Measurements from ENCODE around the gene PTPMT1.
"Not testable (repeated sequence)": the region's sequence is repeated elsewhere in the genome, so short reads cannot be mapped to it uniquely, and the experiment has no call there.

PTPMT1 gene

DNA sequence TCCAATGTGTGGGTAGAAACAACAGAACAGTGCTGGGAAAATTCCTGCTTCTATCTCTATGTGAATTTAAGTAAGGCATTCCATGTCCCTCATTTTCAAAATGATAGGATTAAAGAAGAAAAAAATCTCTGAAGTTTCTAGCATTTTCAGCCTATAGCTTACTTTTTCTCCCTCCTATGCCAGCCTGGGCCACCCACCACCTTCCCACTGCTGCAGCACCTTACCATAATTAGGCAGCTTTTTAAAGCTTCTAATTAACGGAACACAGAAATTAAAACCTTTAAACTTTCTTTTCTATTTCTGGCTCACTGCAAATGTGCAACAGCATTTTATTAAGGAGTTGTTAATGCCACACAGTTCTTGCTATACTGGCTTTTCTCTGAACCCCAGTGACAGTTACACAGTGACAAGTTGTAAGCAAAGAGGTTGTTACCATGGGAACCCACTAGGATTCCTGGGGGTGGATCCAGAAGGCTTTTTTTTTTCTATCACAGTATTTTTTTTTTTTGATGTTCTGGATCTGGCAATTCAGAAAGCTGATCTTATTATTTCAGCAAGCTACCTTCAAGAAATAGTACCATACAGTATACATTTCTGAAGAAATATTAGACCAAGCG is 32.7 kb upstream of the PTPMT1 start:
- peak overlapping the region; percentile 12 to 31 for H3K27ac Mint-ChIP-seq
- H3K4me3 Mint-ChIP-seq: peak overlapping the region in 1 of 2 donors; percentile 37

GRCh38 chr11:47533690-47534151 is 31.7 kb upstream of the PTPMT1 start:
- Mint-ChIP-seq H3K27me3 (no peaks in the 10 kb centered on the region), H3K4me1 (ENCODE audit: low read depth in 2 of 2) (peaks cover 37 to 46% of the 10 kb centered on the region in 2 donors), H3K4me3 (peak overlapping the region in 1 of 2 donors; percentile 10), H3K36me3 (ENCODE audit: insufficient read depth) (peaks cover 44% of the 10 kb centered on the region), H3K27ac (no peak overlapping the region), H3K9me3 (no peaks in the 10 kb centered on the region)
- no peak for ATAC-seq (replicated peaks)
- no peak for DNase-seq

More for the DNA sequence above, 32.7 kb upstream of the PTPMT1 start:
- peaks cover 34 to 44% of the 10 kb centered on the region in 2 donors for H3K4me1 Mint-ChIP-seq (ENCODE audit: low read depth in 2 of 2)
- DNase-seq (no peak), ATAC-seq (replicated peaks) (no peak)
- peaks cover 46% of the 10 kb centered on the region for H3K36me3 Mint-ChIP-seq (ENCODE audit: insufficient read depth)
- no peaks in the 10 kb centered on the region for H3K9me3 Mint-ChIP-seq
- no peaks in the 10 kb centered on the region for H3K27me3 Mint-ChIP-seq

DNA sequence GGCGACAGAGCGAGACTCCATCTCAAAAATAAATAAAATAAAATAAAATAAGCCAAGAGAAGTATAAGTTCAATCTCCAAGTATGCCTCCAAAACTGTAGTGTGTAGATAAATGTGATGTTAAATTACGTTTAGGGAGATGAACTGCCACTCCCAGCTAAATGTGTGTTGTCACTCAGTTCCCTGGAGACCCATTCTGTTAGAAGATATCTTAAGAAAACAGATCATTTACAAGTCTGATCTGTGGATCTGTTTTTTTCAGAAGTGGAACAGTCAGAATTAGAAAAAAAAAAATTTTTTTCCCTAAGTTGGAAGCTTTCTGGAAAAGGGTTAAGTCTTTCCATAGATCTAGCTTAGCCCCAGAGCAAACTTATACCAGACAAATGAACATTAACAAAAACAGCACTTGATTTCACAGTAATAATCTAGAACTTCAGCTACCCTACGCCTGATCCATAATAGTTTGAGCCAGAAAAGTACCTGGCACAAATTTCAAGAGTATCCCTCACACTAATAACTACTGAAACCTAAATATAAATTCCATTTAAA is 30.6 kb upstream of the PTPMT1 start:
- Mint-ChIP-seq H3K36me3 (ENCODE audit: insufficient read depth) (peaks cover 35% of the 10 kb centered on the region), H3K27me3 (no peaks in the 10 kb centered on the region), H3K27ac (no peak overlapping the region), H3K9me3 (no peaks in the 10 kb centered on the region), H3K4me3 (peak overlapping the region in 1 of 2 donors; percentile 54), H3K4me1 (ENCODE audit: low read depth in 2 of 2) (peaks cover 41 to 50% of the 10 kb centered on the region in 2 donors)
- no peak for DNase-seq
- ATAC-seq (replicated peaks): no peak

- Mint-ChIP-seq H3K27me3 (no peaks in the 10 kb centered on the region), H3K4me3 (no peak overlapping the region), H3K4me1 (ENCODE audit: low read depth in 2 of 2) (peaks cover 39 to 51% of the 10 kb centered on the region in 2 donors), H3K9me3 (no peaks in the 10 kb centered on the region), H3K36me3 (ENCODE audit: insufficient read depth) (peaks cover 35% of the 10 kb centered on the region), H3K27ac (no peak overlapping the region)
- DNase-seq (no peak), ATAC-seq (replicated peaks) (no peak)
These were observed 28.5 kb upstream of the PTPMT1 start for GRCh38 chr11:47536915-47537314.

GRCh38 chr11:47538741-47539565 is 26.4 kb upstream of the PTPMT1 start:
- peak overlapping the region; percentile 62 to 96 for H3K27ac Mint-ChIP-seq
- H3K9me3 Mint-ChIP-seq: no peaks in the 10 kb centered on the region
- H3K36me3 Mint-ChIP-seq (ENCODE audit: insufficient read depth): peaks cover 30% of the 10 kb centered on the region
- H3K4me3 Mint-ChIP-seq: peak overlapping the region; percentile 12 to 74
- no peak for DNase-seq
- ATAC-seq (replicated peaks): no peak
- no peaks in the 10 kb centered on the region for H3K27me3 Mint-ChIP-seq
- peaks cover 40 to 54% of the 10 kb centered on the region in 2 donors for H3K4me1 Mint-ChIP-seq (ENCODE audit: low read depth in 2 of 2)

DNA sequence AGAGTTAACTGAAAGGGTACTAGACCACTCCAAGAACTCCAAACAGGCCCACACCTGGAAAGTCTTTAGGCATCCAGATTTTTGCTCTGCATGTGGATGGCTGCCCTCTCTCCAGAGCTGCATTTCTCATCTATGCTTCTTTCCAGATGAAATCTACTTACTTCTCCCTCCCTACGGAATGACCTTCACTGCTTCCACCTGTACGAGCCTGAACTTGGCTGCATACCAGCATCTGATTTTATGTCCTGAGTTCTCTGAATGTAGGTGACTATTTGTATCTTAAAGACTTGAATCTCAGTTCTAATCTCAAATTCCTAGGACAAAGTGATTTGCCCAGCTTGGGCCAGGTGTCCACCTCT is 25.7 kb upstream of the PTPMT1 start:
- Mint-ChIP-seq H3K36me3 (ENCODE audit: insufficient read depth) (peaks cover 25% of the 10 kb centered on the region), H3K4me1 (ENCODE audit: low read depth in 2 of 2) (peaks cover 44 to 61% of the 10 kb centered on the region in 2 donors), H3K27me3 (no peaks in the 10 kb centered on the region), H3K27ac (peak overlapping the region; percentile 62 to 96), H3K4me3 (peak overlapping the region; percentile 74 to 78), H3K9me3 (no peaks in the 10 kb centered on the region)
- ATAC-seq (replicated peaks) (no peak), DNase-seq (no peak)

DNA sequence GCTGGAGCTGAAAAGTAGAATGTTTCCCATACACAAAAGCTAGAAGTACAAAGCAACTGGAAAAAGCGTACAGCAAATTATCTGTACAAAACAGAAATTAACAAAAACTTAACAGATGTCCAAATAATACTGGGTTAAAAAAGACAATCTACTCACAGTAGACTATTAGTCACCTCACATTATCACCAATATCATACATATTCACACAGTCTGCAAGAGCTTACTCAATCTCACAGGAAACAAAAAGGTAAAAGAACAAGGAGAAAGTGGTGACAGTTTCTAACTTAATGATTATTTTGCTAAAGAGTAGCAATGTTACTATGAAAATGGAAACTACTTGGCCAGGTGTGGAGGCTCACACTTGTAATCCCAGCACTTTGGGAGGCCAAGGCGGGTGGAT is 24.3 kb upstream of the PTPMT1 start:
- H3K4me1 Mint-ChIP-seq (ENCODE audit: low read depth in 2 of 2): peaks cover 42 to 60% of the 10 kb centered on the region in 2 donors
- peaks cover 12% of the 10 kb centered on the region for H3K36me3 Mint-ChIP-seq (ENCODE audit: insufficient read depth)
- ATAC-seq (replicated peaks) (peak; percentile 70), DNase-seq (no peak)
- H3K9me3 Mint-ChIP-seq: no peaks in the 10 kb centered on the region
- H3K4me3 Mint-ChIP-seq: peak overlapping the region; percentile 74 to 78
- H3K27ac Mint-ChIP-seq: peak overlapping the region; percentile 89 to 96
- no peaks in the 10 kb centered on the region for H3K27me3 Mint-ChIP-seq

DNA sequence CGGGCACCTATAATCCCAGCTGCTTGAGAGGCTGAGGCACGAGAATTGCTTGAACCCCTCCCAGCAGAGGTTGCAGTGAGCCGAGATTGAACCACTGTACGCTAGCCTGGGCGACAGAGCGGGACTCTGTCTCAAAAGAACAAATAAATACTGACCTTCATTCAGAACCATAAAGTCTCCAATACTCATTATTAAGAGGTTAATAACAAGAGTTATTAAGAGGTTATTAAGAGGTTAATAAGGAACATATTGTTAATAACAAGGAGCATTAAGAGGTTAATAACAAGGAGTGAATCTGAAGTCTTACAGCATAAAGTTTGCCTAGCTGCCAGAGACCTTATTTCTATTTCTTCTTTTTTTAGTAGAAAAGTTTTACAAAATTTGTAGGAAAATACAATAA is 20.1 kb upstream of the PTPMT1 start:
- Mint-ChIP-seq H3K27ac (peak overlapping the region in 1 of 2 donors; percentile 77), H3K36me3 (ENCODE audit: insufficient read depth) (peaks cover 15% of the 10 kb centered on the region), H3K4me3 (no peak overlapping the region), H3K9me3 (no peaks in the 10 kb centered on the region), H3K4me1 (ENCODE audit: low read depth in 2 of 2) (peaks cover 37 to 58% of the 10 kb centered on the region in 2 donors), H3K27me3 (no peaks in the 10 kb centered on the region)
- DNase-seq: no peak
- ATAC-seq (replicated peaks): no peak

DNA sequence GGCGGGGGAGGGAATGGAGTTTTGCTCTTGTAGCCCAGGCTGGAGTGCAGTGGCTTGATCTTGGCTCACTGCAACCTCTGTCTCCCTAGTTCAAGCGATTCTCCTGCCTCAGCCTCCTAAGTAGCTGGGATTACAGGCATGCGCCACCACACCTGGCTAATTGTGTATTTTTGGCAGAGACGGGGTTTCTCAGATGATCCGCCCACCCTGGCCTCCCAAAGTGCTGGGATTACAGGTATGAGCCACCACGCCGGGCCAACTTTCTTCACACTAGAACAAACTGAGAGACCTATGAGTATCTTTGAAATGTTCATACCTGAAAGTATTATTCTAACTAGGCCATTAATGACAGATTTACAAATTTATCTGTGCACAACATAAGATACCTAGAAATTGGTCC is 19.1 kb upstream of the PTPMT1 start:
- ATAC-seq (replicated peaks); DNase-seq; H3K9me3 Mint-ChIP-seq; H3K27me3 Mint-ChIP-seq: not testable (repeated sequence)
- H3K4me1 Mint-ChIP-seq (ENCODE audit: low read depth in 2 of 2): peaks cover 34 to 58% of the 10 kb centered on the region in 2 donors
- H3K4me3 Mint-ChIP-seq: peak overlapping the region in 1 of 2 donors; percentile 15
- peaks cover 21% of the 10 kb centered on the region for H3K36me3 Mint-ChIP-seq (ENCODE audit: insufficient read depth)
- H3K27ac Mint-ChIP-seq: peak overlapping the region in 1 of 2 donors; percentile 57

GRCh38 chr11:47550288-47551047 is 14.9 kb upstream of the PTPMT1 start:
- peaks cover 25% of the 10 kb centered on the region for H3K36me3 Mint-ChIP-seq (ENCODE audit: insufficient read depth)

GRCh38 chr11:47551086-47551485 is 14.3 kb upstream of the PTPMT1 start:
- Mint-ChIP-seq H3K4me1 (ENCODE audit: low read depth in 2 of 2) (peaks cover 35 to 46% of the 10 kb centered on the region in 2 donors), H3K27ac (peak overlapping the region; percentile 95 to 96), H3K36me3 (ENCODE audit: insufficient read depth) (peaks cover 25% of the 10 kb centered on the region), H3K4me3 (peak overlapping the region; percentile 98 to 99), H3K27me3 (no peaks in the 10 kb centered on the region), H3K9me3 (no peaks in the 10 kb centered on the region)
- no peak for DNase-seq
- no peak for ATAC-seq (replicated peaks)

More at GRCh38 chr11:47550288-47551047, 14.9 kb upstream of the PTPMT1 start:
- DNase-seq: no peak
- H3K4me3 Mint-ChIP-seq: peak overlapping the region; percentile 98 to 99
- H3K9me3 Mint-ChIP-seq: no peaks in the 10 kb centered on the region
- peaks cover 37 to 49% of the 10 kb centered on the region in 2 donors for H3K4me1 Mint-ChIP-seq (ENCODE audit: low read depth in 2 of 2)
- peak overlapping the region; percentile 95 to 96 for H3K27ac Mint-ChIP-seq
- no peak for ATAC-seq (replicated peaks)
- H3K27me3 Mint-ChIP-seq: no peaks in the 10 kb centered on the region

DNA sequence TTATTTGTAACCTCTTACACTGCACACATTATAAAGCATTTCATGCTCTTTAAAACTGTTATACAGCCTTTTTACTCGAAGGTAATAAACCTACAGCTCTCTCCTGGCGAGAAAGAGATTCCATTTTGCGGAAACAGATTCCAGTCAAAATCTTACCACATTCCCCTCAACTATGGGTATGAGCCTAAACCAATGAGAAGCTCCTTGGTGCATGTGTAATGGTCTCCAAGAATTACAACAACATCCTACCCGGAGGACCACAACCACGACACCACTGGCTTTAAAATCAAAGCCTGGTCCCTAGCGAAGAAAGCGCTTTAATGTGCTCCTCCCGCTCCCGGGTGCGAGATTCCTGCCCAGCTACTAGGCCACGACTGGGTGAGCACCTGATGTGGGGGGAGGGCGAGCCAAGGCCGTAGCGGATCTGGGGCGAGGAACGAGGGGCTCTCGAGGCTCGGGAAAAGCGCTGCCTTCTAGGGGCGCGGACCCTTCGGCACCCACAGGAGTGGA is 13.3 kb upstream of the PTPMT1 start:
- Mint-ChIP-seq H3K4me1 (ENCODE audit: low read depth in 2 of 2) (peaks cover 34 to 44% of the 10 kb centered on the region in 2 donors), H3K27ac (peak overlapping the region; percentile 95 to 96), H3K4me3 (peak overlapping the region; percentile 98 to 99), H3K9me3 (no peaks in the 10 kb centered on the region), H3K36me3 (ENCODE audit: insufficient read depth) (peaks cover 22% of the 10 kb centered on the region), H3K27me3 (no peaks in the 10 kb centered on the region)
- ATAC-seq (replicated peaks) (no peak), DNase-seq (peak in 1 of 3 experiments; percentile 5)

Measured in effector memory CD8-positive, alpha-beta T cell (primary cell).